CD4-positive, CD25-positive, alpha-beta regulatory T cell (primary cell): Measurements from ENCODE around the gene NRL. TPM values are rescaled to one million over a fixed set of nuclear protein-coding genes. Genes with fewer than 3 reads are reported as not detected.

Experiments used
- ATAC-seq, 2 donors: fragments of 150-1000 bp; cut with Tn5 transposase; one replicate each; pipeline ENCODE4 v1.10.0; 2021; ENCODE audit warnings: low read depth in 2 of 2, moderate number of reproducible peaks in 2 of 2, moderate library complexity in 1 of 2
- DNase-seq, 3 donors: peaks; one replicate each; pipeline versions ENCODE4 v3.0.0 to v3.0.0-alpha.2; 2012 to 2022; ENCODE audit warnings: mixed read lengths in 1 of 3
- H3K27ac ChIP-seq: one replicate; pipeline ENCODE4 v1.7.0; 2013; ENCODE audit warnings: mild to moderate bottlenecking, low read length; ENCODE audit not compliant: insufficient read depth, poor library complexity, severe bottlenecking
- H3K27me3 ChIP-seq: one replicate; pipeline ENCODE4 v1.7.0; 2013; ENCODE audit warnings: low read length; ENCODE audit not compliant: control insufficient read depth, insufficient read depth
- H3K36me3 ChIP-seq: one replicate; pipeline ENCODE4 v1.7.0; 2013; ENCODE audit warnings: mild to moderate bottlenecking, low read length, moderate library complexity; ENCODE audit not compliant: control insufficient read depth, insufficient read depth
- H3K4me1 ChIP-seq: 2 replicates; pipeline ENCODE4 v1.7.0; 2013; ENCODE audit warnings: mild to moderate bottlenecking, low read length; ENCODE audit not compliant: insufficient read depth, control insufficient read depth, poor library complexity, severe bottlenecking
- H3K4me3 ChIP-seq: one replicate; pipeline ENCODE4 v1.7.0; 2013; ENCODE audit warnings: low read depth, mild to moderate bottlenecking, low read length, moderate library complexity
- H3K9me3 ChIP-seq, 2 experiments: 1 replicate in 1 of 2; 2 replicates in 1 of 2; pipeline ENCODE4 v1.7.0; 2013; ENCODE audit warnings: low read length in 2 of 2, mild to moderate bottlenecking in 1 of 2, moderate library complexity in 1 of 2; ENCODE audit not compliant: control insufficient read depth in 2 of 2
- H3K27ac Mint-ChIP-seq, 3 donors: one replicate each; pipeline ENCODE4 v1.8.0; 2020 to 2022; ENCODE audit warnings: mild to moderate bottlenecking in 3 of 3, mixed read lengths in 3 of 3, moderate library complexity in 2 of 3
- H3K27me3 Mint-ChIP-seq: one replicate; pipeline ENCODE4 v1.8.0; 2022; ENCODE audit warnings: mild to moderate bottlenecking, mixed read lengths
- H3K36me3 Mint-ChIP-seq: one replicate; pipeline ENCODE4 v1.8.0; 2020; ENCODE audit warnings: mixed read lengths
- H3K4me1 Mint-ChIP-seq, 4 donors: one replicate each; pipeline ENCODE4 v1.8.0; 2020 to 2022; ENCODE audit warnings: mixed read lengths in 4 of 4, mild to moderate bottlenecking in 1 of 4
- H3K4me3 Mint-ChIP-seq, 4 donors: one replicate each; pipeline ENCODE4 v1.8.0; 2020 to 2022; ENCODE audit warnings: mild to moderate bottlenecking in 4 of 4, mixed read lengths in 4 of 4, moderate library complexity in 3 of 4
- H3K9me3 Mint-ChIP-seq, 7 donors: one replicate each; pipeline ENCODE4 v1.8.0; 2020 to 2022; ENCODE audit warnings: mixed read lengths in 7 of 7, mild to moderate bottlenecking in 3 of 7, moderate library complexity in 2 of 7
- polyA plus RNA-seq, 4 donors: library from polyadenylated mRNA; unstranded; fragments of 300-500 nt; fragmentation: Illumina TruSeq; gene quantifications; one replicate each; pipeline ENCODE4 v1.2.3, GENCODE V29; 2021
- total RNA-seq: library from RNA; stranded (reverse); gene quantifications from one replicate; pipeline ENCODE4 v1.2.3, GENCODE V29; 2022

Gene NRL
- total and polyA plus RNA-seq, 5 donors from 2014 or later = 1.9 to 2.9 (median 2.2) TPM

DNA sequence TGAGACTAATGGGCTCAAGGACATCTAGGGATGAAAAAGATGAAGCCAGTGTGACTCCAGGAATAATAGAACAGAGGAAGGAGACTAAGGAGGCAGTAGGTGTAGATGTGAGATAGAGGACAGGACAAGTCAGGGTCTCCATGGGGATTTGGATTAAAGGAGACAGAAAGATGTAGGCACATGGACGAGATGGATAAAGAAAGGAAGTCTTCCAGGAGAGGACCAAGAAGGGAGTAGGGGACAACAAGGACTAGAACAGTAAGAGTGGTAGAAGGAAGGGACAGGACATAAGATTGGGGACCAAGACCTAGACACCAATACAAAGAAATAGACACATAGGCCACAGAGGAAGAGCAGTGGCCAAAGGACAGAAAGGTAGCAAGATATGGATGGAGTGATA, 27.7 kb downstream of the NRL start:
- Histone ChIP-seq H3K27ac (no peak overlapping the region), H3K4me3 (no peak overlapping the region), H3K36me3 (no peaks in the 10 kb centered on the region), H3K27me3 (no peaks in the 10 kb centered on the region), H3K4me1 (peaks cover 9% of the 10 kb centered on the region), H3K9me3 (no peaks in the 10 kb centered on the region)
- Mint-ChIP-seq H3K27me3 (no peaks in the 10 kb centered on the region), H3K9me3 (no peaks in the 10 kb centered on the region), H3K27ac (peak overlapping the region in 1 of 3 donors; percentile 18), H3K4me3 (peak overlapping the region in 1 of 4 donors; percentile 70), H3K4me1 (peaks cover 4 to 17% (median 8%) of the 10 kb centered on the region in 4 donors), H3K36me3 (no peaks in the 10 kb centered on the region)
- ATAC-seq (no peak), DNase-seq (no peak)

DNA sequence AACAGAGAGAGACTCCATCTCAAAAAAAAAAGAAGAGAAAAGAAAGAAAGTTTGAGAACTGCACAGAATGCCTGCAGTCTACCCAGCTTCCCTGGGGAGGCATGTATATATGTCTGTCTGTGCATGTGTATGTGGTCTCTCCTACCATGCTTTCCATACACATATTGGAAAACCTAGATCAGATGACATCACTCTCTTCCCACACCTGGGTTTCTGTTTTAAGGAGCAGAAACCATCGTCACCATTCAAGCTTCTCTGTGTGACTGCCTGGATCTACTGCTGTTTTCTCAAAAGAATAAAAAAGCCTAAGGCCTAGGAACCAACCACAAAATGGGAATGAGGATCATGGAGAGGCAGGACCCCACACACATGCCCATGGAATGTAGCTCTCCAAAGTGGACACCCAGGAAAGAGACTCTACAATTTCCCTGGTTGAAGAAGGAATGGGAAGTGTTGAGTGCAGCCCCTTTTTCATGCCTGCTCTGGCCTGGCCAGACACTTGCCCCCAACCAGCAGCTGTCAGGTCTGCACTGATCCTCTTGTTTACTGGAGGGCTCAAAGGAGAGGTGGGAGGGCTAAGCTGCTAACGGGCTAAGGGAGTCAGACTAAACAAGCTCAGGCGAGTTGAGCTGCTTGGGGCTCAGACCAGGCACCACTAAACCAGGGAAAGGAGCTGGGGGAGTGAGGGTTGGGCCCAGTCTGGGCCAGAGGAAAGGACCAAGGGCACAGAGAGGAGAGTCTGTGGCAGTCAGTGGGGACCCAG, 28.4 kb downstream of the NRL start:
- Histone ChIP-seq H3K9me3 (no peaks in the 10 kb centered on the region), H3K36me3 (no peaks in the 10 kb centered on the region), H3K27me3 (no peaks in the 10 kb centered on the region), H3K4me3 (no peak overlapping the region), H3K27ac (no peak overlapping the region), H3K4me1 (peaks cover 14% of the 10 kb centered on the region)
- Mint-ChIP-seq H3K4me1 (peaks cover 4 to 20% (median 11%) of the 10 kb centered on the region in 4 donors), H3K36me3 (no peaks in the 10 kb centered on the region), H3K9me3 (no peaks in the 10 kb centered on the region), H3K27me3 (no peaks in the 10 kb centered on the region), H3K4me3 (peak overlapping the region in 1 of 4 donors; percentile 70), H3K27ac (peak overlapping the region in 2 of 3 donors; percentile 18 to 52)
- DNase-seq (no peak), ATAC-seq (no peak)

DNA sequence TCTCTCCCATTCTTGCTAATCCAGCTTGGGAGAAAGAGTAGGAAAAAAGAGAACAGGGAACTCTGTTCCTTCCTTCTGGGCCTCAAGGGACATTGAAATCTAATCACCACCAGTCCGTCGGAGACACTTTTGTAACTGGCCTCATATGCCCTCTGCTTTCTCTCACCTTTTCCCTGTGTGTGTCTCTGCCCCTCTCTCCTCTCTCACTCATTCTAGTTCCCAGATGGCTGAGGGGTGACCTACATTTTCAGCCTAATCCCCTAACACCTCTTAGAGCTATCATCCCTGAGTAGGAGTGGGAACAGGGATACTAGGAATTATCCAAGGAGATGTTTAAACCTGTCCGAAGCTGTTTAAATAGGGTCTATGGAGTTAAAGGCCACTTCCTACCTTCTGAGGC, 29.5 kb downstream of the NRL start:
- Mint-ChIP-seq H3K9me3 (no peaks in the 10 kb centered on the region), H3K4me3 (peak overlapping the region in 1 of 4 donors; percentile 5), H3K4me1 (peaks cover 6 to 22% (median 14%) of the 10 kb centered on the region in 4 donors), H3K27me3 (no peaks in the 10 kb centered on the region), H3K27ac (no peak overlapping the region), H3K36me3 (no peaks in the 10 kb centered on the region)
- Histone ChIP-seq H3K36me3 (no peaks in the 10 kb centered on the region), H3K27me3 (no peaks in the 10 kb centered on the region), H3K4me1 (peaks cover 17% of the 10 kb centered on the region), H3K9me3 (no peaks in the 10 kb centered on the region), H3K4me3 (no peak overlapping the region), H3K27ac (no peak overlapping the region)
- DNase-seq = no peak
- no peak for ATAC-seq

DNA sequence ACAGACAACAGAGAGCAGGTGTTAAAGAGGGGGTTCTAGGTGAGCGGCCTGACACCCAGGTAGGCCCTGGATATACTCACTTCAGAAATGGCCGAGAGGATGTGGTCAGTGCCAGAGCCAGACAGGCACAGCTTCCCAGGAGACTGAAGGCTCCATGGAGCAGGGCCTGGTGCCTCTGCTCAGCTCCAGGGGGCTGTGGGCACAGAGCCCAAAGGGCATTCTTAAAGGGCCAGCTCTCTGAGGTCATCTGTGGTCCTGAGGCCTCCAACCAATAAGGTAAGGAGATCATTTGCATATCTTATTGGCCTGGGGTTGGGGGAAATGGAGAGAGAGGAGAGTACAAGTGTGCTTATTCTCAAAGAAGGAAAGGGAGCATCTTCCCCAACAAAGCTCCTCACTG, 30.3 kb downstream of the NRL start:
- Histone ChIP-seq H3K4me3 (no peak overlapping the region), H3K9me3 (no peaks in the 10 kb centered on the region), H3K27me3 (no peaks in the 10 kb centered on the region), H3K36me3 (no peaks in the 10 kb centered on the region), H3K27ac (no peak overlapping the region), H3K4me1 (peaks cover 17% of the 10 kb centered on the region)
- no peak for DNase-seq
- peak overlapping the region in 1 of 4 donors; percentile 84 for H3K4me3 Mint-ChIP-seq
- ATAC-seq = no peak
- no peaks in the 10 kb centered on the region for H3K27me3 Mint-ChIP-seq
- H3K9me3 Mint-ChIP-seq = no peaks in the 10 kb centered on the region
- H3K4me1 Mint-ChIP-seq = peaks cover 3 to 22% (median 16%) of the 10 kb centered on the region in 4 donors
- peak overlapping the region in 2 of 3 donors; percentile 57 to 59 for H3K27ac Mint-ChIP-seq
- no peaks in the 10 kb centered on the region for H3K36me3 Mint-ChIP-seq

DNA sequence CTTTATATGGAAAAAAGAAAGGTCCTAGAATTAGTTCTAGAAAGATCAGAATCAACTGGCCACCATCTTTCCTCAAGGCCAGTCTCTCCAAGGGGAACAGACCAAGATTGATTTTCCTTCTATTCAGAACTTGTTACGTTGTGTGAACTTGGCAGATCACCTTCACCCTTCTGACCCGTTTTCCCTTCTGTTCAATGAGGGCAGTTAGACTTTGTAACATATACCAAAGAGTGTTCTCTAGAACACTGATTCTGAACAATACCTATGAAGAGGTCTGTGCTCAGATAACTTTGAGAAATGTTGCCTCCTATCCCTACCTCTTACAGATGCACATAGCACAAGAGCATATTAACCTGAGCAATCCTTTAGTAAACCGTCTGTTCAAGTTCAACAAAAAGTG, 31.3 kb downstream of the NRL start:
- Histone ChIP-seq H3K27me3 (no peaks in the 10 kb centered on the region), H3K4me3 (no peak overlapping the region), H3K9me3 (no peaks in the 10 kb centered on the region), H3K36me3 (no peaks in the 10 kb centered on the region), H3K27ac (no peak overlapping the region), H3K4me1 (peaks cover 17% of the 10 kb centered on the region)
- no peaks in the 10 kb centered on the region for H3K27me3 Mint-ChIP-seq
- H3K9me3 Mint-ChIP-seq = no peaks in the 10 kb centered on the region
- DNase-seq (no peak), ATAC-seq (no peak)
- peak overlapping the region in 1 of 3 donors; percentile 59 for H3K27ac Mint-ChIP-seq
- H3K4me3 Mint-ChIP-seq = peak overlapping the region in 1 of 4 donors; percentile 39
- H3K36me3 Mint-ChIP-seq = no peaks in the 10 kb centered on the region
- peaks cover 3 to 26% (median 16%) of the 10 kb centered on the region in 4 donors for H3K4me1 Mint-ChIP-seq

DNA sequence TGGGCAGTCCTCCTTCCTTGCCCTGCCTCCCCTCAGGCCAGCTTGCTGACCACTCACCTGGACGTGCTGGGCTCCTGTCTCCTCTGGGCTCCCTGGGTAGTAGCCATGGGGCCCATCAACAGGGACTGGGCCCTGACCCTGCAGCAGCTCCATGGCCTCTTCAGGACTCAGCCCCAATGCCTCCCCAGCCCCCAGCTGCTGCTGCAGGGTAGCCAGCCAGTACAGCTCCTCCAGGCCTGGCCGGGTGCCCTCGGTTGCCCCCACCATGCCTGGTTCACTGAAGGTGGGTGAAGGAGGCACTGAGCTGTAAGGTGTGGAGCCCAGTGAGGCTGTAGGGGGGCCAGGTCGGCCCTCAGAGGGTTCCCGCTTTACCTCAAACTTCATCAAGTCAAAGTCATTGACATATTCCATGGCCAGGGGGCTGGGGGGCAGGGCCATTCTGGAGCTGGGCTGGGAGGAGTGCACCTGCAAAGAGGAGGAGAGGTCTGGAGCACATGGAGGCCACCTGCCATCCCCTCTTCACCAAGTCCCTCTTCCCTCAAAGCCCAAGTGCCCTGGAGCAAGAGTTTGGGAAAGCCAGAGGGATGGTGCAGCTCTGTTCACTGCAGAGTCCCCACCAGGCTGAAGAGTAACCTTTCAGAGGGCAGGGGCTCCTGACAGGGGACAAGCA, 32.2 kb downstream of the NRL start:
- H3K27ac ChIP-seq = no peak overlapping the region
- H3K4me3 ChIP-seq = no peak overlapping the region
- peak overlapping the region; percentile 70 to 90 (median 88) for H3K4me3 Mint-ChIP-seq
- no peak for DNase-seq
- peaks cover 17% of the 10 kb centered on the region for H3K4me1 ChIP-seq
- no peaks in the 10 kb centered on the region for H3K9me3 Mint-ChIP-seq
- no peaks in the 10 kb centered on the region for H3K36me3 ChIP-seq
- H3K36me3 Mint-ChIP-seq = no peaks in the 10 kb centered on the region
- no peaks in the 10 kb centered on the region for H3K27me3 ChIP-seq
- no peaks in the 10 kb centered on the region for H3K27me3 Mint-ChIP-seq
- no peaks in the 10 kb centered on the region for H3K9me3 ChIP-seq
- no peak for ATAC-seq
- H3K27ac Mint-ChIP-seq = peak overlapping the region; percentile 88 to 93 (median 92)
- H3K4me1 Mint-ChIP-seq = peaks cover 3 to 26% (median 16%) of the 10 kb centered on the region in 4 donors

DNA sequence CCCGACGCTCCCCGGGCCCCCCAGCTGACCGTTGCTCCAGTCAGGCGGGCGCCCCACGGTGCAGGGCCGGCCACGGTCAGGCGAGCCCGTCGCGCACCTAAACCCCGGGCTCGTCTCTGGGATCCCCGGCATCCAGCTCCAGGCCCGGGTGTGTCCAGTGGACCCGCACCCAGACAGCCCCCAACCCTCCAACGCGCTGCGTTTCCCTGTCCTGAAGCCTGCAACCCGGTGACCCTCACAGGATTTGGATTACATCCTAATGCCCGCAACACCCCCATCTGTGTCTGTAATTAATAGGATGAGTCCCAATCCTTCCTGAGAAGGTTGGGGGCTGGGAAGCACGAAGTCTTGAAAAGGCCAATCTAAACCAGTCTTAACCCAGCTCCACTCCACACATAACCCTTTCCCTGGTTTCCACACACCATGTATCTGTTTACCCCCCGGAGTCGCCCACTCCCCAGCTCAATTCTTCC, 33.0 kb downstream of the NRL start:
- DNase-seq = no peak
- Mint-ChIP-seq H3K9me3 (no peaks in the 10 kb centered on the region), H3K4me1 (peaks cover 3 to 26% (median 16%) of the 10 kb centered on the region in 4 donors), H3K27ac (peak overlapping the region; percentile 88 to 93 (median 89)), H3K27me3 (no peaks in the 10 kb centered on the region), H3K36me3 (no peaks in the 10 kb centered on the region), H3K4me3 (peak overlapping the region; percentile 85 to 93 (median 90))
- no peak overlapping the region for H3K4me3 ChIP-seq
- H3K4me1 ChIP-seq = peaks cover 17% of the 10 kb centered on the region
- no peaks in the 10 kb centered on the region for H3K36me3 ChIP-seq
- no peaks in the 10 kb centered on the region for H3K27me3 ChIP-seq
- H3K9me3 ChIP-seq = no peaks in the 10 kb centered on the region
- no peak for ATAC-seq
- H3K27ac ChIP-seq = peak overlapping the region; percentile 47
